SJSA1 (cell line): Measurements from ENCODE around the gene EPHA8. TPM values are rescaled to one million over a fixed set of nuclear protein-coding genes. Genes with fewer than 3 reads are reported as not detected.

ENCODE experiments used
- DNase-seq, 2 experiments: peaks; one replicate each; pipeline ENCODE4 v3.0.0-alpha.2; 2015 to 2020; ENCODE audit warnings: low spot score in 2 of 2, low read depth in 1 of 2
- H3K27ac ChIP-seq: fragments of 250-450 bp; sonication (Bioruptor Pico); 2 replicates; pipeline ENCODE4 v1.5.1; 2020; ENCODE audit warnings: mild to moderate bottlenecking, moderate library complexity
- H3K27me3 ChIP-seq: fragments of 250-450 bp; sonication (Bioruptor Pico); replicated peaks from 2 replicates; pipeline ENCODE4 v1.5.1; 2020; ENCODE audit warnings: mild to moderate bottlenecking, moderate library complexity
- H3K36me3 ChIP-seq: fragments of 250-450 bp; sonication (Bioruptor Pico); 2 replicates; pipeline ENCODE4 v1.5.1; 2020; ENCODE audit warnings: mild to moderate bottlenecking
- H3K4me1 ChIP-seq: fragments of 250-450 bp; sonication (Bioruptor Pico); replicated peaks from 2 replicates; pipeline ENCODE4 v1.6.1; 2021; ENCODE audit warnings: mild to moderate bottlenecking
- H3K4me3 ChIP-seq: fragments of 250-450 bp; sonication (Bioruptor Pico); 2 replicates; pipeline ENCODE4 v1.5.1; 2020; ENCODE audit warnings: mild to moderate bottlenecking
- H3K9me3 ChIP-seq: fragments of 250-450 bp; sonication (Bioruptor Pico); replicated peaks from 2 replicates; pipeline ENCODE4 v1.5.1; 2020; ENCODE audit warnings: mild to moderate bottlenecking
- total RNA-seq: library from RNA; depleted of rRNA; stranded (reverse); fragments of >200 nt; shearing (Covaris generic); gene quantifications from 2 replicates; pipeline ENCODE4 v1.2.3, GENCODE V29; 2014

Gene EPHA8
- total RNA-seq, 1 experiment from 2014 or later, result not detected

DNA sequence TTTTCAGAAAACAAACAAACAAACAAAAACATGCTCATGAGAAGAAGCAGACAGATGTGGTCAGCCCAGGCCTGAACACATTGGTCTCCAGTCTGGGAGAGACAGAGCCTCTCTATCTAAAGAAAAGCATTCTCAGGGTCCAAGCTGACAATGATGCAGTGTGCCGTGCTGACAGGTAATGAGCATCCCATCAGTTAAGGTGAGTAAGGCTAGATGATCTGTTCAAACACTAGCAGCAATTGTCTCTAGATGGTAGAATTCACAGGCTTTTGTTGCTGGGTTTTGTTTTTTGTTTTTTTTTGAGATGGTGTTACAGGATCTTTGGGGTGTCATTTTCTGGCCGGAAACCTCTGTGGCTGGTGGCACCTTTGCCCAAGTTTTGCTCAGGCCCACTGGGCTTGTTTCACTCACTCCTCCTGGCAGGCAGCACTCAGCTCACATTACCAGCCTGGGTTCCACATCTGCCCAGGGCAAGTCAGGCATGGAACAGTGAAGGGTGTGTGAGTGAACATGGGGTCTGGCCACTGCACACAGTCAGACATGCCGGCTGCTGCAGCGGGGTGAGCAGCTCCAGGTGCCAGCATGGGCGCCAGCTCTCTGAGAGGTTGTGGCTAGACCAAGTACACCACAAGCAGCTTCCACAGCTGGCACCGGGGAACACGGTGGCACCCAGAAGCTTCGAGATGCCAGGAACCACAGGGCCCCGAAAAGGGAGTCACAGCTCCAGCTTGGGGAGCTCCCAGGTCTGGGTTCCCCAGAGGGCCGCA, 70.6 kb downstream of the EPHA8 start:
- no peaks in the 10 kb centered on the region for H3K9me3 ChIP-seq
- H3K27ac ChIP-seq, result no peak overlapping the region
- peaks cover 50% of the 10 kb centered on the region for H3K27me3 ChIP-seq
- no peaks in the 10 kb centered on the region for H3K4me1 ChIP-seq
- no peaks in the 10 kb centered on the region for H3K36me3 ChIP-seq
- no peak overlapping the region for H3K4me3 ChIP-seq
- DNase-seq, result no peak

DNA sequence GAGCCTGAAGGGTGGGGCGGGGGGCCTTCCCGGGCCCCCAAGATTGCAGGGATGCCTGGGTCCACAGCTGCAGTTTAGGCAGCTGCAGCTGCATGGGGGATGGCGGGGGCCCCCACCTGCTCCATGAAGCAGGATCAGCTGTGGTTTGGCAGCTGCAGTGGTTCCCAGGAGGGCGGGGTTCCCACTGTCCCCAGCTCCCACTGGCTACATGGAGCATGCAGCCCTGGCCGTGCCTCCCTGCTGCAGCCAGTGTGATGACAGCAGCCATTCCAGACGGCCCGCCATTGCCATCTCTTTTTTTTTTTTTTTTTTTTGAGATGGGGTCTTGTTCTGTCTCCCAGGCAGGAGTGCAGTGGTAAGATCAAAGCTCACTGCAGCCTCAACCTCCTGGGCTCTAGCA, 72.1 kb downstream of the EPHA8 start:
- Histone ChIP-seq H3K4me1 (no peaks in the 10 kb centered on the region), H3K4me3 (no peak overlapping the region), H3K27me3 (peaks cover 43% of the 10 kb centered on the region), H3K27ac (no peak overlapping the region), H3K36me3 (no peaks in the 10 kb centered on the region), H3K9me3 (no peaks in the 10 kb centered on the region)
- DNase-seq, result no peak

DNA sequence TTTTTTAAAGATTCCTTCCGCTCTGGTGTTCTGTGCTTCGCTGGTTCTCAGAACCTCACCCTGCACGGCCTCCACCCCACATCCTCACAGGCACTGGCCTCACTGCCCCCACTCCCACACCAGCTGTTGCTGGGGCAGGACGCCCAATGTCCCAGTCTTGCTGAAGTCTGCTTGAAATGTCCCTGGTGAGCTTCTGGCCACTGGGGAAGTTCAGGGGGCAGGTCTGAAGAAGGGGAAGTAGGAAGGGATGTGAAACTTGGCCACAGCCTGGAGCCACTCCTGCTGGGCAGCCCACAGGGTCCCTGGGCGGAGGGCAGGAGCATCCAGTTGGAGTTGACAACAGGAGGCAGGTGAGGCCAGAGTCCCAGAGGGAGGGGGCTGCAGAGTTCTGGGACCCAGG, 73.1 kb downstream of the EPHA8 start, which contains the start of gene C1QA:
Gene C1QA, plus strand, starts transcription at position 276 of the 400 bp plus-strand sequence. CDS start 989 bp downstream, outside the sequence.
- Histone ChIP-seq H3K27ac (no peak within 1 kb of the TSS), H3K9me3 (no peaks in the 10 kb centered on the region), H3K4me3 (no peak within 1 kb of the TSS), H3K4me1 (no peaks in the 10 kb centered on the region), H3K36me3 (no peaks in the 10 kb centered on the region), H3K27me3 (peaks cover 35% of the 10 kb centered on the region)
- DNase-seq, result no peak

DNA sequence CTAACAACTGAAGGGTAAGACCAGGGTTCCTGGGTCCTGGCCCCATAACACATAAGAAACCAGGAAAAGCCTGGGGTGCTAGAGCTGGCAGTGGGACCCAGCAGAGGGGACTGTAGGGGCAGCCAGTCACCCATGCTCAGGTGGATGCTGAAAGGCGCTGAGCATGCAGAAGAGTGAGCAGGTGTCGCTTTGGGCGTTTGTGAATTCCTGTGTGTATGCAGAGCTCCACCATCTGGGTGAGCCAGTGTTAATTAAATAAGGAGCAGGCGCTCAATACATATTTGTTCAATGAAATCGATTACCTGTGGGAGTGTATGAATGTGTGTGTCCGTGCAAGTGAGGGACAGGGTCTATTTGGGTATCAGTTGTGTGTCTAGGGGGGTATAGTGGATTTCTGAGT, 73.6 kb downstream of the EPHA8 start:
- no peak for DNase-seq
- Histone ChIP-seq H3K4me1 (no peaks in the 10 kb centered on the region), H3K27me3 (peaks cover 29% of the 10 kb centered on the region), H3K36me3 (no peaks in the 10 kb centered on the region), H3K9me3 (no peaks in the 10 kb centered on the region), H3K27ac (no peak overlapping the region), H3K4me3 (no peak overlapping the region)

DNA sequence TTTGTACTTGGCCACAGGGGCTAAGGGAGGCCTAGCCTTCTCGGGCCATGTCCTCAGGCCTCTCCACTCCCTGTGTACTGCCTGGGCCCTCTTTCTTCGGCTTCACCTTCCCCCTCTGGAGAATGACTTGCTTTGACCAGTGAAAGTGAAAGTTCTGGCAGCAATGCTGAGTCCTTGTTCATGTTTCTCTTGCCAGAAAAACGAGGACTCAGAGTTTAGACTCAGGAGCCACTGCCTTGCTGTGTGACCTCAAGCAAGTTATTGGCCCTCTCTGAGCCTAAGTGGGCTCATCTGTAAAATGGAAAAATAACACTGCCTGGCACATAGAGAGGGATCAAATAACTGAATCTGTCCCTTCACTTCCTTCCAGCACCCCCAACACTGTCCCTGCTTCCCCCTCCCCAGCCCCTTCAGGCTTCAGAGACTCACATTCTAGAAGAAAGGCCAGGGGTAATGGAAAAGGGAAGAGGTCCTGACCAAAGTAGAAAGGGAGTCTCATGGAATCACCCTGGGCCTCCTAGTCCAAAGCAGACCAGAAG, 74.7 kb downstream of the EPHA8 start:
- H3K4me1 ChIP-seq, result no peaks in the 10 kb centered on the region
- H3K27ac ChIP-seq, result no peak overlapping the region
- no peak overlapping the region for H3K4me3 ChIP-seq
- H3K27me3 ChIP-seq, result peaks cover 24% of the 10 kb centered on the region
- no peaks in the 10 kb centered on the region for H3K36me3 ChIP-seq
- no peaks in the 10 kb centered on the region for H3K9me3 ChIP-seq
- no peak for DNase-seq

DNA sequence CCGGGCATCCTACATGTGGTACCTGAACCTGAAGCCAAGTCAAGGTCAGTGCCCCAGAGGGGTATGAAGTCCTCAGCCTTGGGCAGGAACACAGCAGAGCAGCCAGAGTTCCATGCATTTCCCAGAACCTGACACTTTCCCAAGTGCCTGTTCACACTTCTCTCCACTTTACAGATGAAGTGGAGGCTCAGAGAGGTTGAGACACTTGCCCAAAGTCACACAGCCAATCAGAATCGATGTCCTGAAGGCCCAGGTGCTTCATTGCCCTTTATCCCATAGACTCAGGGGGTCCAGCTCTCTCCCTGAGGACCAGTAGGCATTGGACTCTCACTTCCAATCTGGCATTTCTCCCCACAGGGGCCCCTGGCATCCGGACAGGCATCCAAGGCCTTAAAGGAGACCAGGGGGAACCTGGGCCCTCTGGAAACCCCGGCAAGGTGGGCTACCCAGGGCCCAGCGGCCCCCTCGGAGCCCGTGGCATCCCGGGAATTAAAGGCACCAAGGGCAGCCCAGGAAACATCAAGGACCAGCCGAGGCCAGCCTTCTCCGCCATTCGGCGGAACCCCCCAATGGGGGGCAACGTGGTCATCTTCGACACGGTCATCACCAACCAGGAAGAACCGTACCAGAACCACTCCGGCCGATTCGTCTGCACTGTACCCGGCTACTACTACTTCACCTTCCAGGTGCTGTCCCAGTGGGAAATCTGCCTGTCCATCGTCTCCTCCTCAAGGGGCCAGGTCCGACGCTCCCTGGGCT, 75.4 kb downstream of the EPHA8 start:
- H3K36me3 ChIP-seq, result no peaks in the 10 kb centered on the region
- H3K4me3 ChIP-seq, result no peak overlapping the region
- no peaks in the 10 kb centered on the region for H3K4me1 ChIP-seq
- no peak for DNase-seq
- no peaks in the 10 kb centered on the region for H3K9me3 ChIP-seq
- no peak overlapping the region for H3K27ac ChIP-seq
- peaks cover 20% of the 10 kb centered on the region for H3K27me3 ChIP-seq

DNA sequence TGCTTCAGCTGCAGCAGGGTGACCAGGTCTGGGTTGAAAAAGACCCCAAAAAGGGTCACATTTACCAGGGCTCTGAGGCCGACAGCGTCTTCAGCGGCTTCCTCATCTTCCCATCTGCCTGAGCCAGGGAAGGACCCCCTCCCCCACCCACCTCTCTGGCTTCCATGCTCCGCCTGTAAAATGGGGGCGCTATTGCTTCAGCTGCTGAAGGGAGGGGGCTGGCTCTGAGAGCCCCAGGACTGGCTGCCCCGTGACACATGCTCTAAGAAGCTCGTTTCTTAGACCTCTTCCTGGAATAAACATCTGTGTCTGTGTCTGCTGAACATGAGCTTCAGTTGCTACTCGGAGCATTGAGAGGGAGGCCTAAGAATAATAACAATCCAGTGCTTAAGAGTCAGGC, 76.0 kb downstream of the EPHA8 start:
- H3K4me1 ChIP-seq, result no peaks in the 10 kb centered on the region
- DNase-seq, result no peak
- H3K27ac ChIP-seq, result no peak overlapping the region

DNA sequence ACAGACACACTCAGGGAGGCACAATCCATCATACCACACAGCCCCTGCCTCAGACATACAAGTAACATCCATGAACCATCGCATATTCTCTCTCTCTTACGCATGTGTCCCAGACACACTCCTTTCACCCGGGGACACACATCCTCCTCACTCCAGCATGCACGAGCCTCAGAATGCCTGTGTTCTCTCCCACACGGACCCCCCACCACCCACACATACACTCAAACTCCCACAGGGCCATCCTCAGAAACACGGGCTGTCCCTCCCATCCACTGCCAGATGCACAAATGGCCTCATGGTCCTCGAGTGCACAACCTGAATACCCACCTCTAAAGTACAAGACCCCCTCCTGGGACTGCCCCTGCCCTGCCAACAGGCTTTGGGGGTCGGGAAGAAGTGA, 78.0 kb downstream of the EPHA8 start:
- no peaks in the 10 kb centered on the region for H3K4me1 ChIP-seq
- H3K27me3 ChIP-seq, result no peaks in the 10 kb centered on the region; the same call in none of the 2 replicates
- no peaks in the 10 kb centered on the region for H3K36me3 ChIP-seq
- H3K9me3 ChIP-seq, result no peaks in the 10 kb centered on the region
- H3K4me3 ChIP-seq, result no peak overlapping the region
- DNase-seq, result no peak
- H3K27ac ChIP-seq, result no peak overlapping the region

More for the DNA sequence above, 76.0 kb downstream of the EPHA8 start:
- H3K9me3 ChIP-seq, result no peaks in the 10 kb centered on the region
- H3K4me3 ChIP-seq, result no peak overlapping the region
- peaks cover 15% of the 10 kb centered on the region for H3K27me3 ChIP-seq
- H3K36me3 ChIP-seq, result no peaks in the 10 kb centered on the region

DNA sequence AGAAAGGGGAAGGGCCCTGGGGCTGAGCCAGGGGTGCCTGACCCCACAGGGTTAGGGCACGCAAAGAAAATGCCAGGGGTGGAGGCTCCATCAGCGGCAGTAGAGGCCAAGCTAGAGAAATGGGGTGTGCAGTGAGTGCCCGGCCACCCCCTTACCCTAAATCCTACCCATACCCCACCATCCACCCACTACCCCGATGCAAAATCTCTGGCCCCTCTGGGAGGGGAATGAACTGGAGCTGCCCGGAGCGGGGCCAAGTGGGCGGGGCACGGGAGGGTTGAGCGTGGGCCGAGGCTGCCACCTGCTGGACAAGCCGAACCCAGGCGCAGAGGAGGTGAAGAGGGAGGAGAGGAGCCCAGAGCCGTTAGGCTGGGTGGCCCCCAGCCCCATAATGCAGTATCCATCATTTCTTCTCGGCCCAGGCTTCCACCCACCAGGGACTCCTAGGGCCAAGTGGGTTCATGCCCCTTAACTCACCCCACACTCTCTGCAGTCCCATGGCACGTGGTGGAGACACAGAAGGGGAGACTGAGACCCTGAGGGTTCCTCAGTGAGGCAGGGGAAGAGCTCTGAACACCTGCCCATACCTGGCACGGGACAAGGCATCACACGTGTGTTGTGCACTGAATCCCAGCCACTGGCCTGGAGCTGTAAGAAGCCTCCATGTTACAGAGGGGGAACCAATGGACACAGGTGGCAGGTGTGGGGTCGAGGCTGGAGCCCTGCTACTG, 78.8 kb downstream of the EPHA8 start:
- H3K36me3 ChIP-seq, result no peaks in the 10 kb centered on the region
- no peaks in the 10 kb centered on the region for H3K4me1 ChIP-seq
- no peaks in the 10 kb centered on the region for H3K9me3 ChIP-seq
- H3K4me3 ChIP-seq, result no peak overlapping the region
- no peak overlapping the region for H3K27ac ChIP-seq
- H3K27me3 ChIP-seq, result no peaks in the 10 kb centered on the region
- peak; percentile 48 to 78 for DNase-seq

DNA sequence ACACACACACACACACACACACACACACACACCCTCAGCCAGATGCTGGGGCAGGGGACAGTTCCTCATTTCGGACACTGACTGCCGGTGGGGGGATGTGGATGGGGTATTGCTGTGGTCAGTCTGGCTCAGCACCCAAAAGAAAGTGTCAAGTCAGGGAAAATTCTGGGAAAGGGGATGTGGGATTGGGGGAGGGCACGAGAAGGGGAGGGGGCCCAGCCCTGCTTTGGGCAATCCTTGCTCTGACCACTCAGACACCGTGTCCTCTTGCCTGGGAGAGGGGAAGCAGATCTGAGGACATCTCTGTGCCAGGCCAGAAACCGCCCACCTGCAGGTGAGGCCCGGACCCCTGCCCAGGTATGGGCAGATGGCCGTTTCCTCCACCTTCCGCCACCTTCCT, 80.1 kb downstream of the EPHA8 start, which contains the start of gene C1QC:
Gene C1QC, plus strand, starts transcription at position 253 of the 400 bp plus-strand sequence. CDS start 391 bp downstream, outside the sequence.
- Histone ChIP-seq H3K27me3 (no peaks in the 10 kb centered on the region; the same call in 1 of the 2 replicates), H3K4me3 (no peak within 1 kb of the TSS), H3K9me3 (no peaks in the 10 kb centered on the region), H3K4me1 (no peaks in the 10 kb centered on the region), H3K36me3 (no peaks in the 10 kb centered on the region), H3K27ac (no peak within 1 kb of the TSS)
- no peak for DNase-seq

DNA sequence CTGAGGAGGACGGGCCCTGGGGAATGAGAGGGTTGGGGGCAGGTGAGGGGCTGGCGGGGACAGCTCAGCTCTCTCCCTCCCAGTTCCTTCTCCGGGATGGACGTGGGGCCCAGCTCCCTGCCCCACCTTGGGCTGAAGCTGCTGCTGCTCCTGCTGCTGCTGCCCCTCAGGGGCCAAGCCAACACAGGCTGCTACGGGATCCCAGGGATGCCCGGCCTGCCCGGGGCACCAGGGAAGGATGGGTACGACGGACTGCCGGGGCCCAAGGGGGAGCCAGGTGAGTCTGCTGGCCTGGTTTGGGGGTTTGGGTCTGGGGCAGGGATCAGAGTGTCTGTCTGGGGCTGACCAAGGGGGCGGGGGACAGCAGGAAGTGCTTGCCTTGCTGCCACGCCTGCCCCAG, 80.6 kb downstream of the EPHA8 start:
- H3K27me3 ChIP-seq, result no peaks in the 10 kb centered on the region; the same call in 1 of the 2 replicates
- H3K36me3 ChIP-seq, result no peaks in the 10 kb centered on the region
- H3K4me1 ChIP-seq, result no peaks in the 10 kb centered on the region
- no peak for DNase-seq
- no peak overlapping the region for H3K4me3 ChIP-seq
- no peak overlapping the region for H3K27ac ChIP-seq
- H3K9me3 ChIP-seq, result no peaks in the 10 kb centered on the region

DNA sequence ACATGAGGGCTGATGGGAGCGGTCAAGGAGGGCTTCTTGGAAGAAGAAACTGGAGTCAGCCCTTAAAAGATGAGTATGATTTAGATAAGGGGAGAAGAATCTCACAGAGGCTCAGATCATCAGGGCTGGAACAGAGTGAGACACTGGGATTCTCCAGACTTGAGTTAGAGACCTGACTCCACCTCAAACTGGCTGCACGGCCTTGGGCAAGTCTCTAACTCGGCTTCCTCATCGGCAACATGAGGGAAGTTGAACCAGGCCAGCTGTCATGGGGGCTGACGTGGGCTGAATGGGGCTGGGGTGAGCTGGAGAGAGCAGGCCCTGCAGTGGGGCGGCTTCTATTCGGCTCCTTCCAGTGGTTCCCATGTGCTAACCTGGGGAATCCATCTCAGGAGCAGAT, 82.6 kb downstream of the EPHA8 start:
- H3K9me3 ChIP-seq, result no peaks in the 10 kb centered on the region
- H3K36me3 ChIP-seq, result no peaks in the 10 kb centered on the region
- H3K4me1 ChIP-seq, result no peaks in the 10 kb centered on the region
- H3K4me3 ChIP-seq, result no peak overlapping the region
- no peak for DNase-seq
- H3K27ac ChIP-seq, result no peak overlapping the region
- H3K27me3 ChIP-seq, result peaks cover 3% of the 10 kb centered on the region; the same call in 1 of the 2 replicates

DNA sequence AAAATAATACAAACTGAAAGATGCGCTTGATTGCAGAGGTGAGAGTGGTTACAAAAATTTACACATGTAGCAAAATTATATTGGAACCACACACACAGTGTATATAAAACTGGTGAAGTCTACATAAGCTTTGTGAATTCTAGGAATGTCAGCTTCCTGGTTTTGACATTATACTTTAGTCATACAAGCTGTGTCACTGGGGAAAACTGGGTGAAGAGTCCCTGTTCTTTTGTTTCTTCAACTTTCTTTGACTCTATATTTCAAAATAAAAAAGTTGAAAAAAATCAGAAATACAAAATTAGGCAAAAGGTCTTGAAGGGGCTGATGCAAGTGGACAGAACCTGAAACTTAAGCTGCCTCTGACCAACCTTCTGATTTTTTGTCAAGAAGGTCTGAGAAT, 83.1 kb downstream of the EPHA8 start:
- no peaks in the 10 kb centered on the region for H3K4me1 ChIP-seq
- DNase-seq, result no peak
- H3K36me3 ChIP-seq, result no peaks in the 10 kb centered on the region
- H3K9me3 ChIP-seq, result no peaks in the 10 kb centered on the region
- H3K4me3 ChIP-seq, result no peak overlapping the region
- H3K27ac ChIP-seq, result no peak overlapping the region
- peaks cover 3% of the 10 kb centered on the region; the same call in 1 of the 2 replicates for H3K27me3 ChIP-seq
